Choroid plexus epithelial cell (primary cell): Measurements from ENCODE around the gene ANKRD13D.

ENCODE experiments used
- DNase-seq: peaks from one replicate; pipeline ENCODE4 v3.0.0-alpha.2; 2010; ENCODE audit warnings: low read depth
- H3K4me3 ChIP-seq: 2 replicates; pipeline ENCODE4 v1.5.1; 2011; ENCODE audit warnings: low read depth, mild to moderate bottlenecking, control low read depth, low read length, moderate library complexity
- CTCF ChIP-seq: conservative IDR thresholded peaks from 2 replicates; pipeline ENCODE4 v1.5.1; 2011; ENCODE audit warnings: low read depth, mild to moderate bottlenecking, control low read depth, inconsistent platforms, low read length, moderate library complexity

The ANKRD13D gene

GRCh38 chr11:67274768-67275605 lies 14.1 kb upstream of the ANKRD13D start:
- TF ChIP-seq CTCF = no peak
- no peak for DNase-seq
- H3K4me3 ChIP-seq = no peak overlapping the region

- no peak overlapping the region for H3K4me3 ChIP-seq
- TF ChIP-seq CTCF = no peak
- DNase-seq = no peak
These were observed 13.3 kb upstream of the ANKRD13D start for GRCh38 chr11:67275606-67276409.

GRCh38 chr11:67276781-67277230 lies 12.3 kb upstream of the ANKRD13D start:
- TF ChIP-seq CTCF = peak; percentile 23
- DNase-seq = peak; percentile 44
- no peak overlapping the region for H3K4me3 ChIP-seq

- DNase-seq = peak; percentile 88
- H3K4me3 ChIP-seq = peak overlapping the region; percentile 41
- no peak for TF ChIP-seq CTCF
These were observed 11.7 kb upstream of the ANKRD13D start for GRCh38 chr11:67277231-67277961.

- TF ChIP-seq CTCF = no peak
- DNase-seq = no peak
- no peak overlapping the region for H3K4me3 ChIP-seq
These were observed 10.8 kb upstream of the ANKRD13D start for GRCh38 chr11:67278135-67278938.

GRCh38 chr11:67278939-67279588 lies 10.0 kb upstream of the ANKRD13D start:
- TF ChIP-seq CTCF = no peak
- H3K4me3 ChIP-seq = no peak overlapping the region
- no peak for DNase-seq
